ENCODE measurements around the gene TSPOAP1.

The TSPOAP1 gene, protein sequence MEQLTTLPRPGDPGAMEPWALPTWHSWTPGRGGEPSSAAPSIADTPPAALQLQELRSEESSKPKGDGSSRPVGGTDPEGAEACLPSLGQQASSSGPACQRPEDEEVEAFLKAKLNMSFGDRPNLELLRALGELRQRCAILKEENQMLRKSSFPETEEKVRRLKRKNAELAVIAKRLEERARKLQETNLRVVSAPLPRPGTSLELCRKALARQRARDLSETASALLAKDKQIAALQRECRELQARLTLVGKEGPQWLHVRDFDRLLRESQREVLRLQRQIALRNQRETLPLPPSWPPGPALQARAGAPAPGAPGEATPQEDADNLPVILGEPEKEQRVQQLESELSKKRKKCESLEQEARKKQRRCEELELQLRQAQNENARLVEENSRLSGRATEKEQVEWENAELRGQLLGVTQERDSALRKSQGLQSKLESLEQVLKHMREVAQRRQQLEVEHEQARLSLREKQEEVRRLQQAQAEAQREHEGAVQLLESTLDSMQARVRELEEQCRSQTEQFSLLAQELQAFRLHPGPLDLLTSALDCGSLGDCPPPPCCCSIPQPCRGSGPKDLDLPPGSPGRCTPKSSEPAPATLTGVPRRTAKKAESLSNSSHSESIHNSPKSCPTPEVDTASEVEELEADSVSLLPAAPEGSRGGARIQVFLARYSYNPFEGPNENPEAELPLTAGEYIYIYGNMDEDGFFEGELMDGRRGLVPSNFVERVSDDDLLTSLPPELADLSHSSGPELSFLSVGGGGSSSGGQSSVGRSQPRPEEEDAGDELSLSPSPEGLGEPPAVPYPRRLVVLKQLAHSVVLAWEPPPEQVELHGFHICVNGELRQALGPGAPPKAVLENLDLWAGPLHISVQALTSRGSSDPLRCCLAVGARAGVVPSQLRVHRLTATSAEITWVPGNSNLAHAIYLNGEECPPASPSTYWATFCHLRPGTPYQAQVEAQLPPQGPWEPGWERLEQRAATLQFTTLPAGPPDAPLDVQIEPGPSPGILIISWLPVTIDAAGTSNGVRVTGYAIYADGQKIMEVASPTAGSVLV (N-terminal part only)

DNA sequence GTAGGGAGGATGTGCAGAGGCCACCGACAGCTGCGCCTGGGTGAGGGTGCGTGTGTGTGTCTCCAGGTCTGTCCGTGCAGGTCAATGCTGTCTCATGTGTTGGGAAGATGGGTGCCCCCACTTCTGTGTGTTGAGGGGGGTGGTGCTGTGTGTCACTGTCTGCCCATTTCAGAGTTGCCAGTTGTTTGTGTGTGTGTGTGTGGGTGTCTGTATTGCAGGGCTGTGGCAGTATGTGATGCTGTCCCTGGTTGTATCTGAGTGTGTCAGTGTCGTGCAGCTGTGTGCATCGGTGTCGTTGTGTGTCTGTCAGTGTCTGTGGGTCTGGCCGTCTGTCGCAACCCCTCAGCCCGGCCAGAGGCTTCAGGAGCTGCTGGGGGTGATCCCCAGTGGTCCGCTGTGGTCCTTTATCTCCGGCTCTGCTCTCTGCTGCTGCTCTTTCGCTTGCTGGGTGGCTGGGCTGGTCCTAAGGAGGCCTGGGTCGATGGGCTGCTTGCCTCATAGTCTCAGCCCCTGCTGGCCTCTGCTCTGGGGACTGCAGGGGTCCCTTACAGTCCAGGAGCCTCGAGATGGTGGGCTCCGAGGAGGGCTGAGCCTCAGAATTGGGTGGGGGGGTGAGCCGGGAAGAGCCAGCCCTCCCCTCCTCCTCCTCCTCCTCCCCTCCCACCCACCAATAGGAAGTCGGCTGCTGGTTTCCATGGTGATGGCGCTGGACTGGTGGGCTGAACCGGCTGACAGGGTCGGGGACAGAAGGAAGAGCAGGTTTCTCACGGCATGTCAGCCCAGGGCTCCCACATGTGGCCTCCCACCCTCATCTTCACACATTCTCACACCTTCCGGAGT is at the start of gene TSPOAP1:
TSPOAP1 (minus strand) TSS at position 601 of the 840 bp plus-strand sequence. CDS start 875 bp downstream, outside the sequence.
- peak; percentile 86 for DNase-seq

DNA sequence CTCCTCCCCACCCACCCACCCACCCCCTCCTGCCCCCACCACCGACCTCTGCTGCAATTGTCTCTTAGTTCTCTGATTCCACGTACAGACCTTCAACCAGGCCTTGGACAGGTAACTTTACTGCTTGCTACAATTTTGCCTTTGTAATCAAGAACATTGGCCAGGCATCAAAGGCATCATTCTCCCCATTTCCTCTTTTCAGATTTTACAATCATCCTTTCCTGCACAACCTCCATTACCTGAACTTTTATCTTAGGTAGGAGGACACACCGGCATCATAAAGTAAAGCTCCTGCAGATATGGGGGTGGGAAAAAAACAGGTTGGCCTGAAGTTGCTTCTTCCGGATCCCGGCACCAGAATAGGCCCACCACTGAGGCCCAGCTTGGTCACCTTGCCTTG is 49.1 kb upstream of the TSPOAP1 start:
- no peak for DNase-seq

DNA sequence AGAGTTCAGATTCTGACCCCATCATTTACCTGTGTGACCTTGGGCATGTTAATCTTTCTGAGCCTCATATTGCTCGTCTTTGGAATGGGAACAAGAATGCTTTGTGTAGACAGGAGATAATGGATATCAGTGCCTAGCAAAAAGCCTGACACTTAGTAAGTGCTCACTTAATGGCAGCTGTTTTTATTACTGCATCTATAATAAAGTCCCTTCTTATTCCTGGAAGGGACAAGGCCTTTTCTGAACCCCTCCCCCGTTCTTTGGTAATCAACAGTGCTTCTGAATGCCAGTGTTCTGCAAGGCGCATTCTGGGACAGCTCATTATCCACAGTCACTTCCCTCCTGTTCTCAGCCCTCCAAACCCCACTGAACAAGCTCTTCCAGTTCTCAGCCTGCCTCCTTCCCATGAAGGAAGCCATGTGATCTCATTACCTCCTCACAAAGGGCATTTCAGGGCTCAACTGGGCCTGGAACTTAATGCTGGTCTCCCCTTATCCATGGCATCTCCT is 48.6 kb upstream of the TSPOAP1 start:
- no peak for DNase-seq

DNA sequence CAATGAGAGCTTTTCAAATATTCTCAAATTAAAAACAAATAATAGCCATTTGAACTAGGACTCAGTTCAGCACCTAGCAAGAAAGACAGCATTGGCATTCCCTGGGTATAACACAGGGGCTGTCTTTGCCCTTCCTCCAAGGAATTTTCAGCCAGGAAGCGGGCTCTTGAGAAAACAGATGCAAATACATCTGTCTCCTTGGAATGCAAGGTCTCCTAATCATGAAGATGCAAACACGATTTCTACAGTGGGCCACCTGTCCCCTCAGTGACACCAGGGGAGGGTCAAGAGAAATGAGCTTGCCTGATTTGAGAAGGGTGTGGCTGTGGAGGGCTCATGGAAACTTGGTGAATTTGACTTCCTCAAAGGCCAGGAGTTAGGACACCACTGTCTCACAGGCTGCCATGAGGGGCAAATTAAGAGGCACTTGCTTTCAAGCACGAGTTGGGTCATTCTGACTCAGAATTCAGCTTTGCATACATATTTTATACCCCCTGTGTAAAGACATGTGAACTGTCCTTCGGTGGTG is 47.9 kb upstream of the TSPOAP1 start:
- no peak for DNase-seq

DNA sequence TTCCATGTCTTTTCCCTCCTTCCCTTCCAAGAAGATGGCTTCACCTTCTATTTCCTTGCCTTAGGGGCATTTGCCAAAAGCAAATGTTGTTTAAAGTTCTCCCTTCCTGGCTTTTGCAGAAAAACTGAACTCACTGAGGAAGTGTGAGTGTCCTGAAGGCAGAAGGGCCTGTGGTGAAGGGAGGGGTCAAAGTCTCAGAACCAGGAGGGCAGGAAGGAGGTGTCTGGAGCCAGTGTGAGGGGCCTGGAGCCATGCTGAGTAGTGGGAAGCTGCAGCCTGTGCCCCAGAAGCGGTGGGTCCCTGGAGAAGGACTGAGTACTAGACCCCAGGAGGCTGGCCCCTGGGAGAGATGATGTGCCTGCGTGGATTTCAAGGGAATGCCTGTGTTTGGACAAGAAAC is 47.2 kb upstream of the TSPOAP1 start:
- no peak for DNase-seq

DNA sequence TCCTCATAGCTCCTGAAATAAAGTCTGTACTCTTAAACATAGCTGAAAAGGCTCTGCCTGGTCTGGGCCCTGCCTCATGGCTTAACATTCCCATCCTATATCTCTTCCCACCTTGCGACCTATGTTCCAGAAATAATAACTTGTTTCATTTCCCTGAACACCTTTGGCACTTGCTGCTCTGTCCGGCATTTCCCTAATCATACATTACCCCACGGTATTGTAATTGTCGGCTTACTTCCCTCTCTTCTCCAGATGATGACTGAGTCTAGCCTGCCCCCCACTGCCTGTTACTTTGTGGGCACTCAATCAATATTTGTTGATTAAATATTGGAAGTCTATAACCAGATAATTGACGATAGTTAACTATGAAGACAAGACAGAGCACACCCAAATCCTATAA is 46.7 kb upstream of the TSPOAP1 start:
- no peak for DNase-seq

DNA sequence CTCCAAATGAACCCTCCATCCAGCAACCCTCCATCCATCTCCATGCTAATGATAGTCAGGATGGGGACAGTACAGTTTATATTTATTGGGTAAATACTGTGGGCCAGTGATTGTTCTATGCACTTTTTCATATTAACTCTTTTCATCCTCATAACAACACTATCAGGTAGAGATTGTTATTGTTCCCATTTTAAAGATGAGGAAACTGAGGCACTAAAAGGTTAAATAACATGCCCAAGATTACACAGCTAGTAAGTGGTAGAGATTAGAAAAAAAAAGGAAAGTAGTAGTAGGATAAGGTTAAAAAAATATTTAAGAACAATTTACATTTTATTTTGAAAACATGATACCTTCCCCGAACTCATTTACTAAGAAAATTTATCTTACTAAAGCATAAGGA is 45.3 kb upstream of the TSPOAP1 start:
- DNase-seq = no peak

DNA sequence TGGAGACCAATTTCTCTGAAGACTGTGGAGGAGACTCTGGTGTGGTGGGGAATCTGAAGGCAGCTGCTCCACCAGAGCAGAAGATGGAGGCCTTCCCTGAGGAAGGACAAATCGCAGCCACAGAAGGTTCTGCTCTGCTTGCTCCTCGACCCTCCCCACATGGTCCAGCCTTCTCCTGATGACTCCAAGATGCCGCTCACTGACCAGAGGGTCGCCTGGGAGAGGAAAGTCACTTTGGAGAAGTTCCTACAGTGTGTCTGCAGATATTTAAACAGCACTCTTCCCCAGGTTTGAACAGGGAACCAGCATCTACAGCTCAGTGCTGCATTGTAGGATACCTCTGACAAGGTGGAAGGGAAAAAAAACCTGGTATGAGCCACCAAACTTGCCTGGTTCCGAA is 44.4 kb upstream of the TSPOAP1 start:
- no peak for DNase-seq

DNA sequence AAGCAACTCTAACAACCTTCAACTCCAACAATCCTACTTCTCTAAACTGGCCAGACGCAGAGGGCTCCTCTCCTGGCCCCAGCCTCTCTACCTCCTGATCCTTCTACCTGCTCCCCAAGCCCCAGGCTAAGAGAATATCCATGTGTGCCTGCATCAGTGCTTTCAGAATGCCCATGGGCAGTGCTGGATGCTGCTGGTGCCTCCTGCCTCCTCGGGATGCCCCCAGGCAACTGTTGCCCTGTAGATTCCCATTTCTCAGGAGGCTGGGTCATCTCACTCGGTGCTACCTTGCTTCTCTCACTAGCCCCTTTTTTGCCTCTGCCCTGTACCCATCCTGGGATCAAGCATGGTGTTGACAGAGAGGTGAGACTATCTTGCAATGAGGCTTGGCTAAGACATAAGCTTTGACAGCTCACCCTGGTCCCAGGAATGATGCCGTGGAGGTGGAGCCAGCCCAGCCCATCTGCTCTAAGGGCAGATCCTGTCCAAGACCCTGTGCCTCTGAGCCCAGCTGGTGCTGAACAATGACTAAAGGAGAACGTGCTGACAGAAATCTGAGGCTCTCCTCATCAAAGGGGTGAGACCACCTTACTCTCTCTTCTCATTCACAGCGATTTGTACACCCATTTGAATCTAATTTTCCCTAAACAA is 42.8 kb upstream of the TSPOAP1 start:
- no peak for DNase-seq

DNA sequence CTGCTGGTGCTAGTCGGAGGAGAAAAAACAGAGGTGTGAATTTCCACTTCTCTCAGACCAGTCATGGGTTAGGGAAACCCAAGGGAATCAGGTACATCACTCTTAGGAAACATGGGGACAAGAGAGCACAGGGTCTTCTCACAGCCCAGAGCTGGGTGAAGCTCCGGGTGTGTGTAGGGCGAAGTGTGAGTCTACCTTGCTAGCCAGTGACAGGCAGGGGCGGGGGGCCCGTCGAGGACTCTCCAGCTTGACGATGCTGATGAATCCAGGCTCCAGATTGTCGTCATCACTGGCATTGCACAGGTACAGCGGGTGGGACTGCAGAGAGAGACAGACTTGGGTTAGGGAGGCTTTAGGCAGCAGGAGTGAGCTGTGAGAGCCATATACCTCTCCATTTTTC is 42.1 kb upstream of the TSPOAP1 start:
- no peak for DNase-seq

DNA sequence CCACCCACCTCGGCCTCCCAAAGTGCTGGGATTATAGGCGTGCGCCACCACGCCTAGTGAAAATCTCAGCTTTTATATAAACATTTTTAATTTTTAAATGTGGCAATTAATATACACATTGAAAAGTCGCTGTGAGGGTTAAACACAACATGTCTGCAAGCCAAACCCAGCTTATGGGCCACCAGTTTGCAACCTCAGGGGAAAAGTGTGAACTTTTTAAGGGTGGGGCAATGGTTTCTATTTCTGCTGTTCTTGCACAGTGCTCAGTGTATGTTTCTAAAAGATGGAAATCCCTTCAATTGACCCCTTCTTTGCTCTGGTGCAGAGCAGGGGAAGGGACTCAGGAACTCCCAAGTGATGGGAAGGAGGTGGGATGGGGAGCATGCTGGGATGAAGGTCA is 41.7 kb upstream of the TSPOAP1 start:
- DNase-seq = peak; percentile 16

DNA sequence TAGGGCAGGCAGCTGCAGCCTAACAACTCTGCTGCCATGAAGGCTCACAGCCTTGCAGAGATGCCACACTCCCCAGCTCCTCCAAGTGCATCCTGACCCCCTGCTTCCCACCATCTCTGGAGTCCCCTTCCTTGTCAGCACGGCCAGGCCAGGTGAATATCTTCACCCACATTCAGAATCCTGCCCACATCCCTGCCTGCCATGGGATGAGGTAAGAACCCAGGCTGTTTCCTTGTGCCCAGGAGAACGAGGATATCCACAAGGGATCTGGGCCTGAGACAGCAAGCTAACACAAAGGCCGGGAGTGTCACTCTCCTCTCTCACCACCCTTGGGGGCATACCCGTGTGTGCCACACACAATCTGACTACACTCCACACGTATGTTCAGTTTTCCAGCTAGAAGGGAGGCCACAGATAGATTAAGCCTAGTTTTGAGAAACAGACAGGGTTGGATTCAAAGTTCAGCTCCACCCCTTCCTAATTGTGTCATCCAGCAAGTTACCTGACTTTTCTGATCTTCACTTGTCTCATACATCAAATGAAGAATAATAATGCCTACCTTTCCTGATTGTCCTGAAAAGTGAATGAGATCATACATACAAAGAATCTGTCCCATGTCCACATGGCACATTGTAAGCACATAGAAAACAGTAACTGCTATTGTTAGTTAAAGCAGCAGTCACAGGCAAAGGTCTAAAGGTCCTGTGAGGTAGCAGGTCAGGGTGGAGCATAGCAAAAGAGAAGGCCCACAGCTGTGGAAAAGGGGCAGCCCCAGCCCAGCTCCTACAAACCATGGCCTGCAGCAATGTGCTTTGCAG is 40.8 kb upstream of the TSPOAP1 start:
- DNase-seq = no peak

DNA sequence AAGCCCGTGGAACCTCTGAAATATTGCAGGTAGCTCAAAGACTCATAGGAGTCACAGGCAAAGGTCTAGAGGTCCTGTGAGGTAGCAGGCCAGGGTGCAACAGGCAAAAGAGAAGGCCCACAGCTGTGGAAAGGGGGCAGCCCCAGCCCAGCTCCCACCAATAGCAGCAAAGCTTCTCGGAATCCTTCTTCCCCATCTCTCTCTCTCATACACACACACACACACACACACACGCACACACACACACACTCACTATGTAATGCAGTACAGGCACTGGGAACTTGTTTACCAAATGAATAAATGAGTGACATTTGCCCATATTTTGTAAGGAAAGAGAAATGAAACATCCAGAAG is 40.2 kb upstream of the TSPOAP1 start:
- no peak for DNase-seq

DNA sequence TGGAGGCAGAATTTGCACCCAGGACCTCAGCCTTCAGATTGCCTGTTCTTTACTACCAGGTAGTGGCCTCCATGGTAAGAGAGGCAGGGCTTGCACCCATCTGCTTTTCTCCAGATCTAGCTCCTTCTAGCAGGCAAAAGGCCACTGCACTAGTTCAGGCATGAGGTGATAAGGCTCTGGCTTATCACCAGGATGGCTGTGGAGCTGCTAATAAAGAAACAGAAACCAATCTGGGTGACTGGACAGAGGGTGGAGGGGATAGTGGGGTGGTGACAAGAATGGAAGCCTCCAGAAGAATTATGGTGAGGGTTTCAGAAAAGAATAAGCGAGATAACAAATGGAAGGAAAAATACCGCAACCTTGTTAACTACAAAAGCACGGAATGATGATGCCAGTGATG is 38.9 kb upstream of the TSPOAP1 start:
- DNase-seq = no peak

DNA sequence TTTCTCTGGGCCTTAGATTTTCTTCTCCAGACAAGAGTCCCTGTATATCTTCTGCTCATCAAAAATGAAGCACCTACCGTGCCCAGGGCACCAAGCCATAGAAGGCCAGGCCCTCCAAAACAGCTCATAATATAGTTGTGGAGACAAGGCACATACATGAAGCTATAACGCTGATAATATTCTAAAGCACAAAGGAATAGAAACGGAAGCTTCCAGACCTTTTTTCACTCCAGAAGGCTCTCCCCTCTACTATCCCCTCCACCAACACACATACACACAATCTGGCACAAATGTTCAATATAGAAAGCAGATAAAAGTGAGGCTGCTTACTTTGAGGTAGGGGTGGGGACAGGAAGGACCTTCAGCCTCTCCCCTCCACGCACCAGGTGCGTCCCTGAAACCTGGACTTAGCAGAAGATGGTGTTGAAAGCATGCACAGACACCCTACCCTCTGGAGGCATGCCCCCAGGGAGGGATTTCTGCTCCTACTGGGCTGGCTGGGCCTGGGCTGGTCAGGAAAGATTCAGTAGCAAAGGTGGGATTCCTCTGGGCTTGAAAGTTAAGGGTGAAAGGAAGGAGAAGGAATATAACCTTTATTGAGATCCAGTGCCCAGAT is 37.5 kb upstream of the TSPOAP1 start:
- no peak for DNase-seq

DNA sequence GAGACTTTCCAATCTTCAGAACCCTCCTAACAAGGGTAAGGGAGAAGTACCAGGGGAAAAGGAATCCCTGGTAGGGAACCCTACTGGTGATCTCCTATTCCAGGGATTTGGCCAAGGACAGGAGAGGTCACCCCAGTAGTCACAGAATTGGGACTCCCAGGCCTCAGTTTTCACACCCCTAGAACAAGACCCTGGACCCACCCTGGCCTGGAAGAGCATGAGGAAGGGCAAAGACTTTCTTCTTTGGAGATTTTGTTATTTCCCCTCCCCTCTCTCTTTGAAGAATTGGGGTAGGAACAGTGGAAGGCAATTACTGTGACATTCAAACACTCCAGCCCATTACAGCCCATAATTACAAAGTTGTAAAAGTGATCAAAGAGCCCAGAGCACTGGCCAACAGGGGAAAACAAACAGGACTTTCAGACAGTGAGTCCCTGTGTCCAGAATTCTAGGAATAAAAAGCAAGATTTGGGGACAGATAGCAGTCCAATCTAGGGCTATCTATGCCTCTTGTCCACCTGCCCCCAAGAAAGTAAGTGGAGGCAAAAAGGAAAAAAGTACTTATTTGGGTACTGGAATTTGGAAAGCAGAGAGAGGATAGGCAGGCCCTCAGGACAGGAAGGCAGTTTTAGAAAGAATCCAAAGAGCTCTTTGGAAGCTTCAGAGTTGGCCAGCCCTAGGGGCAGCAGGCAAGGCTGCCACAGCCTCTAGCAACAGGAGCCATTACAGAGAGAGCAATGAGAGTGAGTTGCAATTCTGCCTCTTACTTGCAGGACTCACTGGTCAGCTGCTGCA is 36.8 kb upstream of the TSPOAP1 start:
- DNase-seq = no peak

DNA sequence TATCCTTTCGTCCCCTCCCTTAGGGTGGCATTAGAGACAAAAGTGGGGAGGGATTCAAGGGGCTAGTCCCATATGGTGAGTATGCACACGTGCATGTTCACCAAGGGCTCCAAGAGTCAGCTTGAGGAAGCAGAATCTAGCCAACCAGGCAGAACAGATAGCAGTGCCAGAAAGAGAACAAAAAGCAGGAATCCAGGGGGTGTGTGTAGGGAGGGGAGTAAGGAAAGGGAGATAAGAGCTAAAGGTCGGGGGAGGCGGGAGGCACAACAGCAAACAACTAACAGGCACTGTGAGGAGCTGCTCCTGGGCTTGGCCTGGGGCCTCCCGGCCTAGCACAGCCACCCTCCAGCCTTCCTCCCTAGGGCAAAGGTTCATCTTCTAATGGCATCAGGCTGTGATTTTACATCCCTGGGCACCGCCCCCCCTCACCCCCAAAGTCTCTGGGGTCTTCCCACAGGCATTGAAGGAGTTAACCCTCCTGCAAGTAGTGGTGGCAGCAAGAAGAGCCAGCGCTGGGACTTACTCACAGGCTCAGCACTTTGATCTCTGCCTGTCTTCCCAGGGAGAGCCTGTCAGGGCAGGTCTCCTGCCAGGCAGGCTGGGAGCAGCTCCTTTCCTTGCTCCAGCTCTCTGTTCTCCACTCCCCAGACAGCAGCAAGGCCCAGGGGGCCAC is 35.8 kb upstream of the TSPOAP1 start:
- no peak for DNase-seq

DNA sequence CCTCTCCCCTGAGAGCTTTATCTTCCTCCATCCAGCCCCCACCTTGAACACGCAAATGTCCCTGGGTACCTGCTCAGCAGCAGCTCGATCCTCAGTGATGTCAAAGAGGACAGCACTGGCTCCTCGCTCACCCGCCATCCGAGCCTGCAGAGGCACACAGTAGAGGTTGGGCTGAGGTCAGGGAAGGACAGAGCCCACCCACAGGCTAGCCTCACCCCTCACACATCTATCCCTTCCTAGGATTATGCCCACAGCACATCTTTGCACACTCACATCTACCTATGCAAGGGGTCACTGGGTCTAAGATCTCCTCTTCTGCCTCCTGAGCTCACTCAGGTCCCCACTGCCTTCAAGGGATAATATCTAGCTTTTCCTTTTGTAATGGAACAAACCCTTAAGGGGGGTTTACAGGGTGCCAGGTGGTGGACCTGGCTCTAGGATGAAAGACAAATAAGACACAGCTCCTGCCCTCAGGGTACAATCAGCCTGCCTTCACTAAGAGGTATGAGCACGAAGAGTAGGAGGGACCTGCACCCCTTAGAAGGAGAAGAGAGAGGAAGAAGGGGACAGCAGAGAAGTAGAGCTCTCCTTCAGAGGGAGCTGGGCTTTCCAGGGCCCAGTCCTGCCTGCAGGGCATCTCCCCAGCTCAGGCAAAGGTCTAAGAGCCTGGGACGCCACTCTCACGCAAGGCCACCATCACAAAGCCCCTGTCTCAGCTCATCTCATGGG is 35.0 kb upstream of the TSPOAP1 start:
- DNase-seq = no peak
